Measurements from ENCODE around the gene GCN1. TPM values are rescaled to one million over a fixed set of nuclear protein-coding genes. Genes with fewer than 3 reads are reported as not detected.

GCN1 gene
- polyA plus RNA-seq, 2 of the 4 experiments (the other 2 are of a cell fraction): 43.2 to 64.1 TPM

GRCh38 chr12:120115692-120116440 is 78.6 kb downstream of the GCN1 start:
- Histone ChIP-seq H3K4me3 (peak overlapping the region; percentile 96), H3K9me3 (no peaks in the 10 kb centered on the region), H3K4me2 (peak overlapping the region; percentile 94), H3K27ac (peak overlapping the region; percentile 95 to 97), H3K4me1 (peaks cover 33% of the 10 kb centered on the region)
- no peak for FAIRE-seq
- ATAC-seq: peak; percentile 2 to 24; a peak in 5 of 6 replicates
- POLR2A ChIA-PET: interaction anchor here (0.9 to 5.2 kb wide), 5 partner anchors 10 to 176 kb away, joined by 3 to 60 read pairs (median 9); partner anchors contain the start of genes RNU4-1, RNU4-2 and RPLP0
- CTCF ChIA-PET: interaction anchor here (0.6 to 1.4 kb wide), 2 partner anchors 11 to 57 kb away, joined by 3 to 4 read pairs; no protein-coding TSS in a partner anchor
- 11% methylated on average over 21 of the region's 31 CpGs for WGBS (ENCODE audit: missing lambda C conversion rate)
- DNase-seq (ENCODE audit: low read depth in 1 of 2, low spot score in 1 of 2): peak; percentile 63 to 73
- TF ChIP-seq HEYL (CRISPR knock-in tag; IDR thresholded peaks at IDR 0.05) (no peak), MYC (IDR thresholded peaks at IDR 0.05; ENCODE audit: borderline replicate concordance, low read length) (no peak), NR3C1 (IDR thresholded peaks at IDR 0.05) (no peak), POLR2A (IDR thresholded peaks at IDR 0.05; ENCODE audit: low read length) (no peak), ESRRA (IDR thresholded peaks at IDR 0.05; ENCODE audit: borderline replicate concordance, low read length) (peak; percentile 90), BCL3 (IDR thresholded peaks at IDR 0.05) (no peak), BHLHE40 (IDR thresholded peaks at IDR 0.05; ENCODE audit: low read depth, low read length) (no peak), CHD4 (IDR thresholded peaks at IDR 0.05; ENCODE audit: borderline replicate concordance) (no peak), KDM5A (IDR thresholded peaks at IDR 0.05) (no peak), JUN (IDR thresholded peaks at IDR 0.05) (no peak), FOSB (CRISPR knock-in tag; IDR thresholded peaks at IDR 0.05) (no peak), ZNF302 (CRISPR knock-in tag; IDR thresholded peaks at IDR 0.05) (no peak), FOXS1 (CRISPR knock-in tag; IDR thresholded peaks at IDR 0.05) (no peak), MAFK (IDR thresholded peaks at IDR 0.05; ENCODE audit: partially characterized antibody) (no peak), TP53 (CRISPR knock-in tag; IDR thresholded peaks at IDR 0.05) (no peak), HES2 (IDR thresholded peaks at IDR 0.05) (no peak), RAD21 (conservative IDR thresholded peaks at IDR 0.05 in 1 of 2, IDR thresholded peaks at IDR 0.05 in 1 of 2) (no peak), POLR2AphosphoS2 (conservative IDR thresholded peaks at IDR 0.05; ENCODE audit: low read length) (no peak), ZC3H11A (IDR thresholded peaks at IDR 0.05) (no peak), REST (IDR thresholded peaks at IDR 0.05) (peak; percentile 62), SREBF2 (IDR thresholded peaks at IDR 0.05) (no peak), KDM1A (IDR thresholded peaks at IDR 0.05; ENCODE audit: low read depth) (0 out of 2 replicates have a peak, but pooled peaks have one; percentile 21), EHF (CRISPR knock-in tag; IDR thresholded peaks at IDR 0.05) (no peak), SMC3 (IDR thresholded peaks at IDR 0.05) (no peak), TFCP2L1 (CRISPR knock-in tag; IDR thresholded peaks at IDR 0.05) (no peak), CBX2 (IDR thresholded peaks at IDR 0.05; ENCODE audit: borderline replicate concordance, low read depth) (no peak), CTCF (IDR thresholded peaks at IDR 0.05) (no peak), EP300 (IDR thresholded peaks at IDR 0.05) (no peak), RFX5 (IDR thresholded peaks at IDR 0.05) (no peak), JUNB (IDR thresholded peaks at IDR 0.05) (no peak), GATA3 (IDR thresholded peaks at IDR 0.05; ENCODE audit: borderline replicate concordance) (no peak), MAX (IDR thresholded peaks at IDR 0.05) (no peak), PHF8 (IDR thresholded peaks at IDR 0.05; ENCODE audit: borderline replicate concordance, low read depth) (no peak), CHD2 (IDR thresholded peaks at IDR 0.05; ENCODE audit: low read length, partially characterized antibody) (peak; percentile 73), HOXB13 (CRISPR knock-in tag; IDR thresholded peaks at IDR 0.05; ENCODE audit: low read depth) (no peak), EHMT2 (IDR thresholded peaks at IDR 0.05; ENCODE audit: low read depth) (no peak), NPAS2 (CRISPR knock-in tag; IDR thresholded peaks at IDR 0.05; ENCODE audit: borderline replicate concordance) (no peak)
